HCT116 (cell line): ENCODE data around the gene HOXA2. TPM values are rescaled to one million over a fixed set of nuclear protein-coding genes. Genes with fewer than 3 reads are reported as not detected.

Experiments
- ATAC-seq: fragments of 200-7000 bp; cut with Tn5 transposase; 2 replicates; pipeline ENCODE4 v1.9.1; 2020; ENCODE audit warnings: mild to moderate bottlenecking, moderate library complexity
- BruUV-seq: library from RNA; stranded (reverse); fragments of 400-500 nt; replicated peaks from 2 replicates; lab custom pipeline; 2021; lab: Mats Ljungman, UMichigan
- CTCF ChIA-PET: fragments of 300-600 bp; sonication (Branson Sonifier 250); formaldehyde crosslinking; loops from one replicate; lab custom pipeline; 2021; ENCODE audit warnings: antibody characterized with exemption; lab: Charles Lee
- POLR2A ChIA-PET: fragments of 300-600, 350-600 bp; sonication (Branson Sonifier 250); formaldehyde crosslinking; loops from one replicate; lab custom pipeline; 2021; ENCODE audit warnings: antibody characterized with exemption; lab: Charles Lee
- RAD21 ChIA-PET, 2 experiments: fragments of 300-600 bp; sonication (Branson Sonifier 250); formaldehyde crosslinking; loops; one replicate each; lab custom pipeline; 2023; ENCODE audit warnings: low total read pairs in 2 of 2; ENCODE audit not compliant: uncharacterized antibody in 2 of 2, unreplicated experiment in 2 of 2, low non-redundant PET in 1 of 2; lab: Charles Lee
- DNase-seq: peaks from one replicate; pipeline ENCODE4 v3.0.0-alpha.2; 2010; ENCODE audit warnings: low read depth, low spot score
- H2AFZ ChIP-seq: fragments of 200-600 bp; shearing (Covaris generic), sonication (generic); 2 replicates; pipeline ENCODE4 v1.6.1; 2017; ENCODE audit warnings: low read depth, mixed run types, mixed read lengths, antibody characterized with exemption, low read length; ENCODE audit not compliant: poor library complexity, severe bottlenecking
- H3K27ac ChIP-seq: 2 replicates; pipeline ENCODE4 v1.5.1; 2012; ENCODE audit warnings: low read depth, low read length
- H3K27me3 ChIP-seq: fragments of 200-600 bp; sonication (generic); 2 replicates; pipeline ENCODE4 v1.6.1; 2016; ENCODE audit warnings: mixed run types, low read length, mixed read lengths; ENCODE audit not compliant: insufficient read depth
- H3K36me3 ChIP-seq, 2 experiments: fragments of 200-500 bp in 1 of 2; fragments of 200-600 bp in 1 of 2; sonication (Bioruptor generic) in 1 of 2; sonication (generic) in 1 of 2; 2 replicates each; pipeline versions ENCODE4 v1.5.1 to v1.6.1; 2014 to 2016; ENCODE audit warnings: low read length in 2 of 2, inconsistent platforms in 1 of 2, mixed read lengths in 1 of 2, mixed run types in 1 of 2; ENCODE audit not compliant: insufficient read depth in 2 of 2, control insufficient read depth in 1 of 2
- H3K4me1 ChIP-seq, 2 experiments: fragments of 200-600 bp in 1 of 2; sonication (generic) in 1 of 2; 2 replicates each; pipeline versions ENCODE4 v1.5.1 to v1.6.1; 2012 to 2017; ENCODE audit warnings: low read length in 2 of 2, inconsistent platforms in 1 of 2, mild to moderate bottlenecking in 1 of 2, mixed read lengths in 1 of 2, mixed run types in 1 of 2, moderate library complexity in 1 of 2; ENCODE audit not compliant: insufficient read depth in 2 of 2, control insufficient read depth in 1 of 2
- H3K4me2 ChIP-seq: fragments of 200-600 bp; sonication (generic); 2 replicates; pipeline ENCODE4 v1.6.1; 2017; ENCODE audit warnings: mixed run types, low read length, mixed read lengths
- H3K4me3 ChIP-seq, 2 experiments: fragments of 200-600 bp in 1 of 2; sonication (generic) in 1 of 2; replicated peaks in 1 of 2; 2 replicates each; pipeline ENCODE4 v1.5.1; 2011 to 2016; ENCODE audit warnings: low read length in 2 of 2, control low read depth in 1 of 2, low read depth in 1 of 2, mild to moderate bottlenecking in 1 of 2, mixed read lengths in 1 of 2, mixed run types in 1 of 2
- H3K79me2 ChIP-seq: fragments of 200-600 bp; sonication (generic); 2 replicates; pipeline ENCODE4 v1.6.1; 2017; ENCODE audit warnings: mild to moderate bottlenecking, mixed run types, low read length, moderate library complexity, mixed read lengths; ENCODE audit not compliant: insufficient read depth
- H3K9ac ChIP-seq: fragments of 200-600 bp; sonication (generic); 2 replicates; pipeline ENCODE4 v1.6.1; 2016; ENCODE audit warnings: low read length, mixed read lengths
- H3K9me2 ChIP-seq: fragments of 200-600 bp; sonication (generic), shearing (Covaris generic); 2 replicates; pipeline ENCODE4 v1.6.1; 2017; ENCODE audit warnings: mixed run types, mild to moderate bottlenecking, moderate library complexity; ENCODE audit not compliant: insufficient read depth
- H3K9me3 ChIP-seq, 2 experiments: fragments of 200-500 bp in 1 of 2; fragments of 200-600 bp in 1 of 2; sonication (Bioruptor generic) in 1 of 2; sonication (generic) in 1 of 2; 2 replicates each; pipeline ENCODE4 v1.6.1; 2014 to 2017; ENCODE audit warnings: low read length in 2 of 2, mixed read lengths in 2 of 2, inconsistent platforms in 1 of 2, low read depth in 1 of 2, mild to moderate bottlenecking in 1 of 2, mixed run types in 1 of 2, moderate library complexity in 1 of 2; ENCODE audit not compliant: control insufficient read depth in 1 of 2, insufficient read depth in 1 of 2
- H4K20me1 ChIP-seq: fragments of 200-600 bp; sonication (generic), shearing (Covaris generic); 2 replicates; pipeline ENCODE4 v1.6.1; 2017; ENCODE audit warnings: mixed run types, mild to moderate bottlenecking, moderate library complexity; ENCODE audit not compliant: insufficient read depth
- ELF1 ChIP-seq: IDR thresholded peaks from 2 replicates; pipeline ENCODE4 v1.6.1; 2012; ENCODE audit warnings: low read depth, borderline replicate concordance
- RAD21 ChIP-seq: IDR thresholded peaks from 2 replicates; pipeline ENCODE4 v1.6.1; 2012; ENCODE audit warnings: low read depth, mild to moderate bottlenecking
- SIN3A ChIP-seq: IDR thresholded peaks from 2 replicates; pipeline ENCODE4 v1.6.1; 2012; ENCODE audit warnings: low read depth
- SP1 ChIP-seq: IDR thresholded peaks from 2 replicates; pipeline ENCODE4 v1.6.1; 2012; ENCODE audit warnings: low read depth
- TCF7L2 ChIP-seq: IDR thresholded peaks from 2 replicates; pipeline ENCODE4 v1.7.0; 2011; ENCODE audit warnings: borderline replicate concordance, inconsistent platforms; ENCODE audit not compliant: insufficient read depth, insufficient read length; ENCODE audit errors: extremely low read depth
- intact Hi-C: fragments of 100-400 bp; cut with micrococcal nuclease; formaldehyde crosslinking; loops from 2 replicates; pipeline ENCODE4 v1.10.0; 2022
- total RNA-seq: library from RNA; stranded (reverse); gene quantifications from one replicate; pipeline ENCODE4 v1.2.1, GENCODE V29; 2021; ENCODE audit not compliant: unreplicated experiment
- TF ChIP-seq, protein P1 (sequence below): IDR thresholded peaks from 2 replicates; pipeline ENCODE4 v1.6.1; 2012; ENCODE audit warnings: low read depth

Gene HOXA2
- total RNA-seq, 1 experiment from 2014 or later = 0.57 TPM

DNA sequence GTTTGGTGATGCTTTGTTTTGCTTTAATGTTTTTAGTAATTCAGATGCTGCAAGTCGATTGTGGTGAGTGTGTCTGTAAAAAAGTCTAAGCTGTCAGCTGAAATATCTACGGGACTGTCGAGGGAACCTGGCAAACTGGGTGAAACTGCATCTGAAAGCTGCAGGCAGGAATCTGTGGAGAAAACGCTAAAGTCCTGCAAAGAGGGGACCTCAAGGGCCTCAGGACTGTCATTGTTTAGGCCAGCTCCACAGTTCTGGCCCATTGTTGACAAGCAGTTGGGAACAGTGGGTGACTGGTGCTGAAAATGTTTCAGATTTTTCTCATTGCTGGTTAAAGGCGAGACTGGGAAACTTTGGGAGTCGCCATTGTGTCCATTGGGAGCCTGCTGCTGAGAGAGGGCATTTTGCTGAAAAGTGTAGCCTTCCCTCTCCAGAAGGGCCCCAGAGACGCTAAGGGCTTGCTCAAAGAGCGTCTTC, 1.8 kb downstream of the HOXA2 start:
- Histone ChIP-seq H3K9ac (no peak overlapping the region), H3K4me2 (no peak overlapping the region), H3K4me3 (no peak overlapping the region), H2AFZ (no peak overlapping the region), H3K79me2 (peaks cover 25% of the 10 kb centered on the region), H4K20me1 (no peaks in the 10 kb centered on the region), H3K9me2 (no peaks in the 10 kb centered on the region), H3K4me1 (peaks cover 8 to 11% of the 10 kb centered on the region in 2 experiments; a peak in 3 of 4 replicates), H3K36me3 (no peaks in the 10 kb centered on the region), H3K9me3 (no peaks in the 10 kb centered on the region), H3K27me3 (no peaks in the 10 kb centered on the region), H3K27ac (no peak overlapping the region)
- no peak for DNase-seq
- BruUV-seq = no TSS peak
- TF ChIP-seq ELF1 (no peak), TCF7L2 (no peak), SP1 (no peak), SIN3A (no peak), RAD21 (no peak)
- TF ChIP-seq, protein P1, sequence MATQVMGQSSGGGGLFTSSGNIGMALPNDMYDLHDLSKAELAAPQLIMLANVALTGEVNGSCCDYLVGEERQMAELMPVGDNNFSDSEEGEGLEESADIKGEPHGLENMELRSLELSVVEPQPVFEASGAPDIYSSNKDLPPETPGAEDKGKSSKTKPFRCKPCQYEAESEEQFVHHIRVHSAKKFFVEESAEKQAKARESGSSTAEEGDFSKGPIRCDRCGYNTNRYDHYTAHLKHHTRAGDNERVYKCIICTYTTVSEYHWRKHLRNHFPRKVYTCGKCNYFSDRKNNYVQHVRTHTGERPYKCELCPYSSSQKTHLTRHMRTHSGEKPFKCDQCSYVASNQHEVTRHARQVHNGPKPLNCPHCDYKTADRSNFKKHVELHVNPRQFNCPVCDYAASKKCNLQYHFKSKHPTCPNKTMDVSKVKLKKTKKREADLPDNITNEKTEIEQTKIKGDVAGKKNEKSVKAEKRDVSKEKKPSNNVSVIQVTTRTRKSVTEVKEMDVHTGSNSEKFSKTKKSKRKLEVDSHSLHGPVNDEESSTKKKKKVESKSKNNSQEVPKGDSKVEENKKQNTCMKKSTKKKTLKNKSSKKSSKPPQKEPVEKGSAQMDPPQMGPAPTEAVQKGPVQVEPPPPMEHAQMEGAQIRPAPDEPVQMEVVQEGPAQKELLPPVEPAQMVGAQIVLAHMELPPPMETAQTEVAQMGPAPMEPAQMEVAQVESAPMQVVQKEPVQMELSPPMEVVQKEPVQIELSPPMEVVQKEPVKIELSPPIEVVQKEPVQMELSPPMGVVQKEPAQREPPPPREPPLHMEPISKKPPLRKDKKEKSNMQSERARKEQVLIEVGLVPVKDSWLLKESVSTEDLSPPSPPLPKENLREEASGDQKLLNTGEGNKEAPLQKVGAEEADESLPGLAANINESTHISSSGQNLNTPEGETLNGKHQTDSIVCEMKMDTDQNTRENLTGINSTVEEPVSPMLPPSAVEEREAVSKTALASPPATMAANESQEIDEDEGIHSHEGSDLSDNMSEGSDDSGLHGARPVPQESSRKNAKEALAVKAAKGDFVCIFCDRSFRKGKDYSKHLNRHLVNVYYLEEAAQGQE = no peak
- CTCF ChIA-PET = no interaction called here
- ATAC-seq = no peak
- POLR2A ChIA-PET = no interaction called here
- intact Hi-C loops = no loop called here
- RAD21 ChIA-PET = no interaction called here
